DND-41 (cell line): Measurements from ENCODE around the gene PRKCB.
A peak's percentile ranks its signal among the peaks of the same experiment; 100 is the strongest.

ENCODE experiments used
- EZH2 ChIP-seq: IDR thresholded peaks from 3 replicates; pipeline ENCODE4 v1.6.1; 2012; ENCODE audit warnings: borderline replicate concordance, low read depth, mild to moderate bottlenecking, moderate library complexity, low read length, inconsistent platforms; ENCODE audit not compliant: severe bottlenecking
- TF ChIP-seq, protein P1 (sequence below): IDR thresholded peaks from 2 replicates; pipeline ENCODE4 v1.5.1; 2012; ENCODE audit warnings: borderline replicate concordance, low read length, moderate library complexity, mild to moderate bottlenecking; ENCODE audit not compliant: poor library complexity, severe bottlenecking; ENCODE audit errors: extremely low read depth

DNA sequence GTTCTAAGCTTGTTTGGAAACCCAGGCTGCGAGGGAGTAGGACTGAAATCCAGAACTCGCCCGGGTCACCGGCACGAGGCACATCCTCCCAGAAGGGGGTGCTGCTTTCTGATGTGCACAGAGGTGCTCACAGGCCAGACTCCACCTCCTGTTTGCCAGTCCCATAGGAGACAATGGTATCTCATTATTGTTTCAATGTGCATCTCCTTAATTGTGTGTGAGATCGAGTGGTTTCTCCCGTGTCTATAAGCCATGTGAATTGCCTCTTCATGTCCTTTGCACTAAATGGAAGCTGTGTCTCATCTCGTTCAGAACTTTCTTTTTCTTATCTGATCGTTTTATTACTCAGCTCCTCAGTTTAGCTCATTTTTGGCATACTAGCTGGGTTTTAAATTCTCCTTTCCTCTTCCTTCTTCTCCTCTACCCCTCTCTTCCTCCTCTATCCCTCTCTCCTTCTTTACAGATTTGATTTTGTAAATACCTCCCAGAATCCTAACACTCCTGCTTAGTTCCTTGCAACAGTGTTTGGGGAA is 32.1 kb upstream of the PRKCB start:
- TF ChIP-seq, protein P1, sequence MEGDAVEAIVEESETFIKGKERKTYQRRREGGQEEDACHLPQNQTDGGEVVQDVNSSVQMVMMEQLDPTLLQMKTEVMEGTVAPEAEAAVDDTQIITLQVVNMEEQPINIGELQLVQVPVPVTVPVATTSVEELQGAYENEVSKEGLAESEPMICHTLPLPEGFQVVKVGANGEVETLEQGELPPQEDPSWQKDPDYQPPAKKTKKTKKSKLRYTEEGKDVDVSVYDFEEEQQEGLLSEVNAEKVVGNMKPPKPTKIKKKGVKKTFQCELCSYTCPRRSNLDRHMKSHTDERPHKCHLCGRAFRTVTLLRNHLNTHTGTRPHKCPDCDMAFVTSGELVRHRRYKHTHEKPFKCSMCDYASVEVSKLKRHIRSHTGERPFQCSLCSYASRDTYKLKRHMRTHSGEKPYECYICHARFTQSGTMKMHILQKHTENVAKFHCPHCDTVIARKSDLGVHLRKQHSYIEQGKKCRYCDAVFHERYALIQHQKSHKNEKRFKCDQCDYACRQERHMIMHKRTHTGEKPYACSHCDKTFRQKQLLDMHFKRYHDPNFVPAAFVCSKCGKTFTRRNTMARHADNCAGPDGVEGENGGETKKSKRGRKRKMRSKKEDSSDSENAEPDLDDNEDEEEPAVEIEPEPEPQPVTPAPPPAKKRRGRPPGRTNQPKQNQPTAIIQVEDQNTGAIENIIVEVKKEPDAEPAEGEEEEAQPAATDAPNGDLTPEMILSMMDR: peak; percentile 88
- TF ChIP-seq EZH2: no peak
